ENCODE data around the gene SLA2. TPM values are rescaled to one million over a fixed set of nuclear protein-coding genes. Genes with fewer than 3 reads are reported as not detected.
"Not testable (repeated sequence)": the region's sequence is repeated elsewhere in the genome, so short reads cannot be mapped to it uniquely, and the experiment has no call there.

Gene SLA2
- total RNA-seq, 2 experiments from 2014 or later: 87.3 to 92.7 TPM

GRCh38 chr20:36579996-36580545, 65.9 kb downstream of the SLA2 start:
- Mint-ChIP-seq H3K4me3 (no peak overlapping the region), H3K9me3 (no peaks in the 10 kb centered on the region), H3K4me1 (peaks cover 44% of the 10 kb centered on the region), H3K36me3 (ENCODE audit: low read depth) (peaks cover 52% of the 10 kb centered on the region), H3K27ac (peak overlapping the region; percentile 6), H3K27me3 (no peaks in the 10 kb centered on the region)
- no peak for DNase-seq
- ChIA-PET POLR2A (interaction anchor here (0.5 kb wide), 1 partner anchor 507 kb away, joined by 3 read pairs; no protein-coding TSS in a partner anchor), CTCF (interaction anchor here (1.1 to 2.6 kb wide), 4 partner anchors 8 to 26 kb away, joined by 5 to 13 read pairs (median 9); partner anchors contain the start of gene RAB5IF)

GRCh38 chr20:36578356-36579041, 67.5 kb downstream of the SLA2 start:
- POLR2A ChIA-PET: no interaction called here
- H3K36me3 Mint-ChIP-seq (ENCODE audit: low read depth): peaks cover 52% of the 10 kb centered on the region
- peaks cover 46% of the 10 kb centered on the region for H3K4me1 Mint-ChIP-seq
- CTCF ChIA-PET: interaction anchor here (0.7 to 2.6 kb wide), 4 partner anchors 13 to 26 kb away, joined by 4 to 11 read pairs (median 4); no protein-coding TSS in a partner anchor
- H3K9me3 Mint-ChIP-seq: no peaks in the 10 kb centered on the region
- H3K27ac Mint-ChIP-seq: no peak overlapping the region
- H3K4me3 Mint-ChIP-seq: no peak overlapping the region
- no peaks in the 10 kb centered on the region for H3K27me3 Mint-ChIP-seq
- no peak for DNase-seq

GRCh38 chr20:36576081-36576445, 69.9 kb downstream of the SLA2 start:
- Mint-ChIP-seq H3K36me3 (ENCODE audit: low read depth) (peaks cover 40% of the 10 kb centered on the region), H3K9me3 (no peaks in the 10 kb centered on the region), H3K4me3 (peak overlapping the region; percentile 36), H3K27me3 (no peaks in the 10 kb centered on the region), H3K27ac (peak overlapping the region; percentile 91), H3K4me1 (peaks cover 46% of the 10 kb centered on the region)
- ChIA-PET POLR2A (no interaction called here), CTCF (interaction anchor here (0.7 to 4.4 kb wide), 5 partner anchors 9 to 29 kb away, joined by 3 to 20 read pairs (median 6); partner anchors contain the start of gene RAB5IF)
- no peak for DNase-seq

- CTCF ChIA-PET: interaction anchor here (1.3 to 4.4 kb wide), 3 partner anchors 12 to 31 kb away, joined by 3 to 20 read pairs (median 9); partner anchors contain the start of gene RAB5IF
- H3K27me3 Mint-ChIP-seq: no peaks in the 10 kb centered on the region
- peaks cover 29% of the 10 kb centered on the region for H3K36me3 Mint-ChIP-seq (ENCODE audit: low read depth)
- POLR2A ChIA-PET: no interaction called here
- peak; percentile 58 for DNase-seq
- H3K9me3 Mint-ChIP-seq: no peaks in the 10 kb centered on the region
- peak overlapping the region; percentile 91 for H3K27ac Mint-ChIP-seq
- peaks cover 39% of the 10 kb centered on the region for H3K4me1 Mint-ChIP-seq
- H3K4me3 Mint-ChIP-seq: peak overlapping the region; percentile 83
These were observed 71.4 kb downstream of the SLA2 start for GRCh38 chr20:36574366-36575135.

GRCh38 chr20:36573798-36574365, 72.1 kb downstream of the SLA2 start:
- POLR2A ChIA-PET: no interaction called here
- peak; percentile 21 for DNase-seq
- H3K27ac Mint-ChIP-seq: peak overlapping the region; percentile 76
- peaks cover 39% of the 10 kb centered on the region for H3K4me1 Mint-ChIP-seq
- H3K4me3 Mint-ChIP-seq: peak overlapping the region; percentile 83
- CTCF ChIA-PET: interaction anchor here (1.0 to 4.4 kb wide), 3 partner anchors 11 to 200 kb away, joined by 3 to 20 read pairs (median 4); partner anchors contain the start of gene RAB5IF
- H3K27me3 Mint-ChIP-seq: no peaks in the 10 kb centered on the region
- H3K36me3 Mint-ChIP-seq (ENCODE audit: low read depth): peaks cover 24% of the 10 kb centered on the region
- H3K9me3 Mint-ChIP-seq: no peaks in the 10 kb centered on the region

GRCh38 chr20:36573103-36573797, 72.7 kb downstream of the SLA2 start, which contains the start of gene TGIF2:
TGIF2 (plus strand) TSS chr20:36573597; CDS start chr20:36578775, 5,178 bp downstream.
- peak within 1 kb of the TSS; percentile 83 for H3K4me3 Mint-ChIP-seq
- H3K36me3 Mint-ChIP-seq (ENCODE audit: low read depth): peaks cover 22% of the 10 kb centered on the region
- H3K27ac Mint-ChIP-seq: peak within 1 kb of the TSS; percentile 97
- H3K4me1 Mint-ChIP-seq: peaks cover 39% of the 10 kb centered on the region
- CTCF ChIA-PET: interaction anchor here (0.6 to 4.4 kb wide), 4 partner anchors 12 to 201 kb away, joined by 3 to 20 read pairs (median 4); partner anchors contain the start of gene RAB5IF
- H3K27me3 Mint-ChIP-seq: no peaks in the 10 kb centered on the region
- no peaks in the 10 kb centered on the region for H3K9me3 Mint-ChIP-seq
- peak; percentile 84 for DNase-seq
- POLR2A ChIA-PET: interaction anchor here (1.0 kb wide), 1 partner anchor 32 kb away, joined by 4 read pairs; the partner anchor contains the start of gene RAB5IF

- Mint-ChIP-seq H3K27ac (peak overlapping the region; percentile 97), H3K4me3 (peak overlapping the region; percentile 75), H3K9me3 (no peaks in the 10 kb centered on the region), H3K36me3 (ENCODE audit: low read depth) (peaks cover 20% of the 10 kb centered on the region), H3K4me1 (peaks cover 39% of the 10 kb centered on the region), H3K27me3 (no peaks in the 10 kb centered on the region)
- CTCF ChIA-PET: interaction anchor here (0.9 to 4.4 kb wide), 3 partner anchors 11 to 33 kb away, joined by 4 to 20 read pairs (median 6); partner anchors contain the start of gene RAB5IF
- DNase-seq: peak; percentile 62
- POLR2A ChIA-PET: interaction anchor here (1.0 kb wide), 1 partner anchor 33 kb away, joined by 4 read pairs; the partner anchor contains the start of gene RAB5IF
These were observed 73.3 kb downstream of the SLA2 start for GRCh38 chr20:36572701-36573102.

GRCh38 chr20:36571564-36572504, 74.2 kb downstream of the SLA2 start:
- Mint-ChIP-seq H3K4me3 (peak overlapping the region; percentile 75), H3K27ac (peak overlapping the region; percentile 97), H3K4me1 (peaks cover 39% of the 10 kb centered on the region), H3K9me3 (no peaks in the 10 kb centered on the region), H3K27me3 (no peaks in the 10 kb centered on the region), H3K36me3 (ENCODE audit: low read depth) (peaks cover 20% of the 10 kb centered on the region)
- DNase-seq: no peak
- ChIA-PET POLR2A (no interaction called here), CTCF (interaction anchor here (0.6 to 2.3 kb wide), 5 partner anchors 10 to 36 kb away, joined by 3 to 6 read pairs (median 4); partner anchors contain the start of gene RAB5IF)

- CTCF ChIA-PET: interaction anchor here (1.5 kb wide), 1 partner anchor 25 kb away, joined by 4 read pairs; no protein-coding TSS in a partner anchor
- no peak for DNase-seq
- POLR2A ChIA-PET: no interaction called here
- H3K4me1 Mint-ChIP-seq: peaks cover 21% of the 10 kb centered on the region
- H3K9me3 Mint-ChIP-seq: peaks cover under 1% of the 10 kb centered on the region
- H3K27me3 Mint-ChIP-seq: no peaks in the 10 kb centered on the region
- no peak overlapping the region for H3K27ac Mint-ChIP-seq
- H3K36me3 Mint-ChIP-seq (ENCODE audit: low read depth): peaks cover 5% of the 10 kb centered on the region
- no peak overlapping the region for H3K4me3 Mint-ChIP-seq
These were observed 76.1 kb downstream of the SLA2 start for GRCh38 chr20:36569847-36570429.

- ChIA-PET POLR2A (no interaction called here), CTCF (interaction anchor here (0.6 kb wide), 1 partner anchor 1689 kb away, joined by 3 read pairs; no protein-coding TSS in a partner anchor)
- Mint-ChIP-seq H3K36me3 (ENCODE audit: low read depth) (peaks cover 4% of the 10 kb centered on the region), H3K27ac (no peak overlapping the region), H3K27me3 (no peaks in the 10 kb centered on the region), H3K4me1 (peaks cover 3% of the 10 kb centered on the region), H3K4me3 (no peak overlapping the region), H3K9me3 (peaks cover 4% of the 10 kb centered on the region)
- DNase-seq: no peak
These were observed 80.5 kb downstream of the SLA2 start for GRCh38 chr20:36565520-36565919.

GRCh38 chr20:36564726-36565121, 81.3 kb downstream of the SLA2 start:
- H3K9me3 Mint-ChIP-seq; H3K4me1 Mint-ChIP-seq; H3K27me3 Mint-ChIP-seq; DNase-seq; H3K27ac Mint-ChIP-seq; H3K4me3 Mint-ChIP-seq; POLR2A ChIA-PET; H3K36me3 Mint-ChIP-seq (ENCODE audit: low read depth); CTCF ChIA-PET: not testable (repeated sequence)

Measured in activated CD4-positive, alpha-beta T cell treated with anti-CD3 and anti-CD28 coated beads, Interleukin-2, amount 10 ng/mL, durations not matched to agents 7 days and 5 days (primary cell).